ENCODE measurements around the gene MYO10. TPM values are rescaled to one million over a fixed set of nuclear protein-coding genes. Genes with fewer than 3 reads are reported as not detected.
A peak's percentile ranks its signal among the peaks of the same experiment; 100 is the strongest.

The MYO10 gene
- total RNA-seq, 2 donors from 2014 or later = 24.7 to 77.0 TPM

DNA sequence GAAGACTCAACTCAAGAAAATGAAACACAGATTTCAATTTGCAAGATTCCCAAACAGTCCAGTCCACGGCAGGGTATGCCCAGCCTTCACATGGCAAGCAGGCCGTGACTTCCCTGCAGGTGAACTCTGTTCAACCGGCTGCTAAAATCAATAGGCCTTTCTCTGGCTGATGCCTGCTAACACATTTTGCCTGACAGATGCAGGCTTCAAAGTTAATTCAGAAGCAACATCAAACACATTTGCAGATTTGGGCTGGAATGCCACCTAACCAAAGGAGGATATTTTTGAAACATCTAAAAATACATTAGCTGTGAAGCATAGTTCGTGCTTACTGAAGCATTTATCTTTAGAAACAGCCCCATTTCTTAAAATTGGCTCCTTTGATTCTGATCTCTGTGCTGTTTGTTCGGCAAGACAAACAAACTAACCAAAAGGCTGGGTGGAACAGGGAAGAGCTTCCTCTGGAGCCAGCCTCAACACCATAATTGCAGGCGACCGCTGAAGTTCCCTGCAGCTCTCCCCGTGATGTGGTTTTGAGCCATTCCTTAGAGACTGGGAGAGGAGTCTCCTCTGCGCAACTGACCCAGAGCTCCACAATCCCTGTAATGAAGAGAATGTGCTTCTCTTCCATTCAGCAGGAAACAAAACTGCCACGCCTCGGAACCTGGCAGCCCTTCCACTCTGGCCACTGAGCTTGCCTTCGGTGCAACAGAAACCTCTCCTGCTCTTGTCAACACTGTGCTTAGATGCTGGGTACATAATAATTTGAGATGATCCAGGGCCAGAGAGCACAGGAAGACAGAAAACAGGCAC, 126.5 kb downstream of the MYO10 start:
- Histone ChIP-seq H3K27ac (no peak overlapping the region), H3K27me3 (replicated peaks; ENCODE audit: insufficient read depth) (no peaks in the 10 kb centered on the region), H3K4me3 (no peak overlapping the region), H3K36me3 (no peaks in the 10 kb centered on the region), H3K4me1 (replicated peaks) (peaks cover 3% of the 10 kb centered on the region), H3K9me3 (no peaks in the 10 kb centered on the region)
- TF ChIP-seq POLR2A (IDR thresholded peaks at IDR 0.05) (no peak), CTCF (IDR thresholded peaks at IDR 0.05) (no peak), POLR2AphosphoS5 (IDR thresholded peaks at IDR 0.05) (no peak)
- peak; percentile 49 for DNase-seq (ENCODE audit: low spot score)
- WGBS = 42% methylated on average over 12 of the region's 12 CpGs
- intact Hi-C loops (cut with DNase I) = no loop called here

DNA sequence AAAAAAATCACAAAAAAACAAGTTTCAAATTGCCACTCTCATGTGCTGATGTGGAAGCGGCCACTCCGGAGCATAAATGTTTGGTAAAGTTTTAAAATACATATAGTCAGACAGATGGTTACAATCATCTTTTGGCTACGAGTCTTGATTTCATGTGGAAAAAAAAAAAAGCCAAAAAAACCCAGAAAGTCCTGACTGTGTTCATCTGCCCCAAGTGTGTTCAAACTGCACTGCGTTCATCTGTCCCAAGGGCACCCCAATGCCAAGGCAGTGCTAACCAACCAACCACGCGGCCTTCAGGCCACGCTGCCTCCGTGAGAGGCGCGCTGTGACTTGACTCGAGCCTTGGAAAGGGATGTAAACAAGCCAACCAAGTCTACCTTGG, 127.1 kb downstream of the MYO10 start:
- DNase-seq (ENCODE audit: low spot score) = no peak
- intact Hi-C loops (cut with DNase I) = no loop called here
- no peak overlapping the region for H3K4me3 ChIP-seq
- TF ChIP-seq POLR2AphosphoS5 (IDR thresholded peaks at IDR 0.05) = no peak
- TF ChIP-seq POLR2A (IDR thresholded peaks at IDR 0.05) = no peak
- no peak for TF ChIP-seq CTCF (IDR thresholded peaks at IDR 0.05)
- H3K4me1 ChIP-seq (replicated peaks) = peaks cover 3% of the 10 kb centered on the region
- no peaks in the 10 kb centered on the region for H3K36me3 ChIP-seq
- H3K27ac ChIP-seq = no peak overlapping the region
- H3K27me3 ChIP-seq (replicated peaks; ENCODE audit: insufficient read depth) = no peaks in the 10 kb centered on the region
- H3K9me3 ChIP-seq = no peaks in the 10 kb centered on the region
- 88% methylated on average over 11 of the region's 11 CpGs for WGBS

GRCh38 chr5:16808021-16808420, 128.1 kb downstream of the MYO10 start:
- peaks cover 3% of the 10 kb centered on the region for H3K4me1 ChIP-seq (replicated peaks)
- no peak overlapping the region for H3K27ac ChIP-seq
- intact Hi-C loops (cut with DNase I) = no loop called here
- DNase-seq (ENCODE audit: low spot score) = no peak
- no peaks in the 10 kb centered on the region for H3K36me3 ChIP-seq
- H3K4me3 ChIP-seq = no peak overlapping the region
- 84% methylated on average over 7 of the region's 7 CpGs for WGBS
- TF ChIP-seq CTCF (IDR thresholded peaks at IDR 0.05) = no peak
- TF ChIP-seq POLR2A (IDR thresholded peaks at IDR 0.05) = no peak
- no peak for TF ChIP-seq POLR2AphosphoS5 (IDR thresholded peaks at IDR 0.05)
- H3K9me3 ChIP-seq = no peaks in the 10 kb centered on the region
- no peaks in the 10 kb centered on the region for H3K27me3 ChIP-seq (replicated peaks; ENCODE audit: insufficient read depth)

DNA sequence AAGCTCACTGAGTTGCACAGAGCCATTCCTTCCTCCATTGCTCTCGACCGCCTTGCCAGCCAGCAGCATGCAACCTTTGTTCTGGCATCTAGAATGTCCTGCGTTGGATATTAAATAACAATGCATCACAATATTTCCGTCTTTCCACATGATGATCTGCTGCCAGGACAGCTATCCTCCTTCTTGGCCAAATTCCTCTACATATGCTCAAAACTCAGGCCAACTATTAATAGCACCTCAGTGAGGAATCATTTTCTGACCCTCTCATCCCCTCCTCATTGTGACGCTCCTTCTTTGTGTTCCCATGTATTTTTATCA, 128.6 kb downstream of the MYO10 start:
- H3K36me3 ChIP-seq = no peaks in the 10 kb centered on the region
- H3K27me3 ChIP-seq (replicated peaks; ENCODE audit: insufficient read depth) = no peaks in the 10 kb centered on the region
- H3K27ac ChIP-seq = no peak overlapping the region
- WGBS = 83% methylated on average over 5 of the region's 5 CpGs
- DNase-seq (ENCODE audit: low spot score) = no peak
- H3K4me1 ChIP-seq (replicated peaks) = peaks cover 3% of the 10 kb centered on the region
- intact Hi-C loops (cut with DNase I) = no loop called here
- no peaks in the 10 kb centered on the region for H3K9me3 ChIP-seq
- H3K4me3 ChIP-seq = no peak overlapping the region
- no peak for TF ChIP-seq POLR2A (IDR thresholded peaks at IDR 0.05)
- no peak for TF ChIP-seq CTCF (IDR thresholded peaks at IDR 0.05)
- no peak for TF ChIP-seq POLR2AphosphoS5 (IDR thresholded peaks at IDR 0.05)
